Astrocyte of the cerebellum (primary cell): ENCODE data around the gene FOXC2.

Experiments used
- DNase-seq: peaks from one replicate; pipeline ENCODE4 v3.0.0-alpha.2; 2011; ENCODE audit warnings: low read depth
- H3K4me3 ChIP-seq: 2 replicates; pipeline ENCODE4 v1.5.1; 2011; ENCODE audit warnings: mild to moderate bottlenecking, low read depth, low read length, moderate library complexity
- in situ Hi-C: cut with HindIII; loops from 2 replicates; pipeline ENCODE4 v1.10.0; 2017; ENCODE audit warnings: low sequenced_read_pairs
- TF ChIP-seq, protein P1 (sequence below): IDR thresholded peaks from 2 replicates; pipeline ENCODE4 v1.5.1; 2012; ENCODE audit warnings: low read length, low read depth, moderate library complexity, mild to moderate bottlenecking; ENCODE audit errors: missing control alignments

The FOXC2 gene

DNA sequence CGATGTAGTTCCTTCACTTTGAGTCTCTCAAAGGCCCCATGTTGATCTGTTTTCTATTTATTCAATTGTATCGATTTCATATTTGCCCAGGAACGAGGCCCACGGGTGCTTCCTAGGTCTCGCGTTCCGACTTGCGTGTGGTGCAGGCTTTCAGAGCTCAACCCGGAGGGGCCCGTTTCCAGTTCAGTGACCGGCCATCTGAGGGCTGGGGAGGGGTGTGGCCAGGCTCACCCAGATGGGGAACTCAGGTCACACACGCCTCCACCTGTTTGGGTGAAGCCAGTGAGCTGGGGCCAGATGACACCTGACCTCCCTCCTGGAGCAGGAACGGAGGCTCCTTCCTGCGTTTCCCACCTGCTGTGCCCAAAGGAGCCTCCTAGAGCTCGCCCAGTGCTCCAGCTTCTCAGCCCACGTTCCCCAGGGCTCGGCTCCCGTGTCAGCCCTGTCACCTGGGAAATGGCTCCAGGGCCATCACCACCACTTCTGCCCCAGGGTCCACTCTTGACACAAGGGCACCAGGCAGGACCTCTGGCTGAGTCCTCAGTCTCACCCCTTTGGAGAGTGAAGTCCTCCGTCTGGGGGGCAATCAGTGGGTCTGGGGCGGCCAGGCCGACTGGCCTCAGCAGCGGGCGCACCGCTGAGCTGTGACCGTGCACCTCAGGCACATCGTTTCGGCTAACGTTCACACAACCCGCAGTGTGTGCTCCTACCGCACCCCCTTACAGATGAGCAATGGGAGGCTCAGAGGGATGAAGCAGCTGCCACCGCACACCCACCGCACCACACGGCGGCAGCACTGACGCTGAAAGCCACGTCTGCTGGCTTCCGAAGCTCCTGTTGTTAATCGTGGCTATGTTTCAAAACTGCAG is 38.3 kb upstream of the FOXC2 start:
- in situ Hi-C loops = no loop called here
- no peak overlapping the region for H3K4me3 ChIP-seq
- DNase-seq = no peak
- TF ChIP-seq, protein P1, sequence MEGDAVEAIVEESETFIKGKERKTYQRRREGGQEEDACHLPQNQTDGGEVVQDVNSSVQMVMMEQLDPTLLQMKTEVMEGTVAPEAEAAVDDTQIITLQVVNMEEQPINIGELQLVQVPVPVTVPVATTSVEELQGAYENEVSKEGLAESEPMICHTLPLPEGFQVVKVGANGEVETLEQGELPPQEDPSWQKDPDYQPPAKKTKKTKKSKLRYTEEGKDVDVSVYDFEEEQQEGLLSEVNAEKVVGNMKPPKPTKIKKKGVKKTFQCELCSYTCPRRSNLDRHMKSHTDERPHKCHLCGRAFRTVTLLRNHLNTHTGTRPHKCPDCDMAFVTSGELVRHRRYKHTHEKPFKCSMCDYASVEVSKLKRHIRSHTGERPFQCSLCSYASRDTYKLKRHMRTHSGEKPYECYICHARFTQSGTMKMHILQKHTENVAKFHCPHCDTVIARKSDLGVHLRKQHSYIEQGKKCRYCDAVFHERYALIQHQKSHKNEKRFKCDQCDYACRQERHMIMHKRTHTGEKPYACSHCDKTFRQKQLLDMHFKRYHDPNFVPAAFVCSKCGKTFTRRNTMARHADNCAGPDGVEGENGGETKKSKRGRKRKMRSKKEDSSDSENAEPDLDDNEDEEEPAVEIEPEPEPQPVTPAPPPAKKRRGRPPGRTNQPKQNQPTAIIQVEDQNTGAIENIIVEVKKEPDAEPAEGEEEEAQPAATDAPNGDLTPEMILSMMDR = no peak

DNA sequence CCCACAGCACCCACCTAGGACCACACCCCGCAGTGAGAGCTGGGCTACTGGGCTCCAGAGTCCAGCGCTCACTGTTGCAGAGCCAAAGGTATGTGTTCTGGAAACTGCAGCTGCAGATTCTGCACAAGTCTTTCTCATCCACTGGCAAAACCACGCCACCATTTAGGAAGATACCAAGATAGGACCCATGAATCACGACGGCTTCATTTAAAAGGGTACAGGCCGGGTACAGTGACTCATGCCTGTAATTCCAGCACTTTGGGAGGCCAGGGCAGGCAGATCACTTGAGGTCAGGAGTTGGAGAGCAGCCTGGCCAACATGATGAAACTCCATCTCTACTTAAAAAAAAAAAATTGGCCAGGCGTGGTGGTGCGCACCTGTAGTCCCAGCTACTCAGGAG is 37.5 kb upstream of the FOXC2 start:
- no peak for DNase-seq
- no peak overlapping the region for H3K4me3 ChIP-seq
- in situ Hi-C loops = no loop called here
- TF ChIP-seq, protein P1 = no peak

DNA sequence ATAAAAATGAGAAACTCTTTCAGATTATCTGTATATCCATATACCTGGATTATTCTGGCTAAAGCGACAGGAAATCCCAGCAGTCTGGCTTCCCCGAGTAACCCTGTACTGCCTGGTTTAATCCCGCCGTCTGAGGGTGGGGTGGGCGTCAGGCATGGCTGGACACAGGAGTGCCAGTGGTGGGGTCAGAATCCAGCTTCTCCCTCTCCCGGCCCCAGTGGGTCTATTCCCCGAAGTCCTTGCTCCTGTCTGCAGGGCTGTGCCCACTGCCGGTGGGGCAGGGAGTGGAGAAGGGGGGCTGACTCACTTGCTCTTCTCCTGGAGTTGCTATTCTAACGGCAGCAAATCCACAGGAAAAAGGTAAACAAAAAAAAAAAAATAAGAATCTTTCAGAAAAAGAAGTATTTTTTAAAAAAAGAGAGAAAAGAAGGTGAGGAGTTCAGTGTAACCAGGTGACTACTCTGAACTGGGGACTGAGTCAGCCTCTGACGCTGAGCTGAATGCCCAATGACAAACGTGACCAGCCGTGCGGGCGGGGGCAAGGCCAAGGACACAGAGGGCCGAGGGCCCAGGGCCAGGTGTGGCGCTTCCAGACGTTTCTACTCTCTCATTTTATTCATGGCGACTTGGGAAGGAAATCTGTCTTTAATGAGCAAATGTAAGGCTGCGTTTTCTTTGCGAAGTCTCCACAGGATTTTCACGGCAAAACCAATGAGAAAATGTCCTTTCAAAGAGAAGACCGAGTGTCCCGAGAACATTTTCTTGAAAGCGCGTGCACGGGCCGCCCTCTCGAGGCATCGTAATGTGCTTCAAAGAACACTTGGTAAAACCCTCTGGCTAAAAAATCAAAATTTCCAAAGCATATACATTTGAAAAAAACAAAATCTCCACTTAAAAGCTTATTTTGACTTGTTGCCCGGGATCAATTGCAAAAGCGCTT is 36.1 kb upstream of the FOXC2 start:
- in situ Hi-C loops = no loop called here
- DNase-seq = no peak
- TF ChIP-seq, protein P1 = no peak
- no peak overlapping the region for H3K4me3 ChIP-seq

DNA sequence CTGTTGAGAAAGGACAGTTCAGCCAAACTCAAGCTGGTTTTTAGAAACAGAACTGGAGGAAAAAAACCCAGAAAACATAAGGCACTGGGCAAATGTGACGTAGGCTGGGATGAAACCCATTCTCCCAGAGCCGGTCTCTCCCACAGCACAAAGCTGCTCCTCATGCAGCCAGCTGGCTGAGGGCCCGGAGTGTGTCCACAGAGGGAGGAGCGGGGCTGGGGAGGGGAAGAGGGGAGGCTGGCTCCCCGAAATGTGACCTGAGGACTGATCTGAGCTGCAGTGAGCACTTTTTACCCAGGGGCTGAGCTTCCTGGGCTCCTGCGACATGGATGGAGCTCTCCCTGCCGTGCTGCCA is 35.5 kb upstream of the FOXC2 start:
- in situ Hi-C loops = no loop called here
- no peak for DNase-seq
- no peak overlapping the region for H3K4me3 ChIP-seq
- TF ChIP-seq, protein P1 = no peak

DNA sequence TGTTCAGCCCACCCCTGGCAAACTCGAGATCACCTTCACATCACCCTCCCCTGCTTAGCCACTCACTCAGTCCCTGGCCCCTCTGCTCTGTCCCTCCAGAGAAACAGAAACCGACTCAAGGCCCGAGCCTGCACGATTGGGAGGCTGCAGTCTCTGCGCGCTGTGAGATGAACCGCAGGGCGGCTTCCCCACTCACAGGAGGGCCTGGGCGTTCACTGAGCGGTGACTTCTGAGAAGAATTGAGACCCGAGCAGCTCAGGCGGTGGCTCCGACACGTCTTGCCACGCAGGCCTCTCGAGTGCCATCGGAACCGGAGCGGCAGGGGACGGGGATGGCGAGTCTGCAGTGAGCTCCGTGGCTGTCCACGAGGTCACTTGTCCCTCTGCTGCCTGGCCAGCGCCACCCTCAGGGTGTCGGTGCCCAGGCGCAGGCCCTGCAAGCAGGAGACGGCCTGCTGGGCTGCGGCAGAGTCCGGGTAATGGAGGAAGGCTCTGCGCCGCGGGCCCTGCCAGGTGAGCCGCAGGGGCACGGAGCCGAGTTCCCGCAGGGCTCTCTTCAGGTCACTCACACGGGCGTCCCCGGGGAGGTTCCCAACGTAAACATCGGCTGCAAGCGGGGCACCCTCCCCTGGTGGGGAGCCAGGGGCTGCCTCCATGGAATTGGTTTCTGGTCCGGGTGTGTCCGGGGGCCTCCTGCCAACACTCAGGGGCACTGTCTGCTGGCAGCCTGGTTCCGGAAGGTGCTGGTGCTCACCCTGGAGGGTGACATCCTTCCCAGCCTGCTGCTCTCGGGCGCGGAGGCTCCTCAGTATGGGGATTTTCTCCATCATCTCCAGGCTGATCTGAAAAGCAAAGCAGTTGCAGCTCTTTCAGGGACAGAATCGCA is 34.7 kb upstream of the FOXC2 start:
- in situ Hi-C loops = no loop called here
- no peak overlapping the region for H3K4me3 ChIP-seq
- DNase-seq = no peak
- TF ChIP-seq, protein P1 = no peak

DNA sequence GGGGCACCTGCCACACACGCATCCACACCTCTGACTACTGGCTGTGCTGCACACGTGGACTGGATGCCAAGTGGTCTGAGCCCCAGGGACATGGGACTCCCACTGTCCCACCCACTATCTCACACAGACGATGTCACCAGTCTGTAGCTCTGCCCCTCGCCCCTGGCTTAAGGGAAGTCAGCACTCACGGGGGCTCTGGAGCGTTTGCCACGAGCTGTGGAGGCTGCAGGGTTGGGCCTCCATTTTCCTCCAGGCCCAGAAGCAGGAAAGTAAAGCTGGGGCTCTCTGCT is 34.2 kb upstream of the FOXC2 start:
- TF ChIP-seq, protein P1 = no peak

More for the DNA sequence above, 34.2 kb upstream of the FOXC2 start:
- in situ Hi-C loops = no loop called here
- no peak for DNase-seq
- no peak overlapping the region for H3K4me3 ChIP-seq
